HG03066 (cell line): ENCODE measurements around the gene ARSB.

Experiments used
- ATAC-seq: cut with Tn5 transposase; IDR thresholded peaks from one replicate; pipeline ENCODE4 v1.9.1; 2021; ENCODE audit warnings: low read depth; ENCODE audit not compliant: unreplicated experiment

The ARSB gene

GRCh38 chr5:78985116-78985724 lies at the start of gene ARSB:
ARSB (minus strand) TSS chr5:78985310; CDS start chr5:78985248, 62 bp downstream.
- peak; percentile 43 for ATAC-seq

- ATAC-seq, result no peak
Measured at GRCh38 chr5:79032782-79033181, 47.7 kb upstream of the ARSB start.

GRCh38 chr5:79032031-79032695 lies 47.1 kb upstream of the ARSB start:
- no peak for ATAC-seq

GRCh38 chr5:79031485-79031867 lies 46.4 kb upstream of the ARSB start:
- no peak for ATAC-seq

- no peak for ATAC-seq
Measured at GRCh38 chr5:79030663-79031484, 45.8 kb upstream of the ARSB start.

GRCh38 chr5:79025054-79025472 lies 40.0 kb upstream of the ARSB start:
- no peak for ATAC-seq

GRCh38 chr5:79023947-79024346 lies 38.8 kb upstream of the ARSB start:
- ATAC-seq, result no peak

- ATAC-seq, result no peak
Measured at GRCh38 chr5:79023348-79023747, 38.2 kb upstream of the ARSB start.

- ATAC-seq, result no peak
Measured at GRCh38 chr5:79022771-79023170, 37.7 kb upstream of the ARSB start.

GRCh38 chr5:79021753-79022152 lies 36.6 kb upstream of the ARSB start:
- no peak for ATAC-seq

GRCh38 chr5:79020861-79021561 lies 35.9 kb upstream of the ARSB start:
- no peak for ATAC-seq

GRCh38 chr5:79014631-79015030 lies 29.5 kb upstream of the ARSB start:
- no peak for ATAC-seq

GRCh38 chr5:79011869-79012268 lies 26.8 kb upstream of the ARSB start:
- no peak for ATAC-seq

GRCh38 chr5:79011219-79011836 lies 26.2 kb upstream of the ARSB start:
- ATAC-seq, result no peak

GRCh38 chr5:79008362-79008761 lies 23.3 kb upstream of the ARSB start:
- ATAC-seq, result no peak

- ATAC-seq, result no peak
Measured at GRCh38 chr5:79007872-79008271, 22.8 kb upstream of the ARSB start.

- no peak for ATAC-seq
Measured at GRCh38 chr5:79005936-79006631, 21.0 kb upstream of the ARSB start.

- no peak for ATAC-seq
Measured at GRCh38 chr5:79005151-79005550, 20.0 kb upstream of the ARSB start.

- no peak for ATAC-seq
Measured at GRCh38 chr5:79002374-79002773, 17.3 kb upstream of the ARSB start.

- ATAC-seq, result no peak
Measured at GRCh38 chr5:79001471-79001870, 16.4 kb upstream of the ARSB start.
